ENCODE data around the gene CCDC102B. TPM values are rescaled to one million over a fixed set of nuclear protein-coding genes. Genes with fewer than 3 reads are reported as not detected.

Gene CCDC102B
- total and polyA plus RNA-seq, 2 donors, result 5.6 to 114 TPM

DNA sequence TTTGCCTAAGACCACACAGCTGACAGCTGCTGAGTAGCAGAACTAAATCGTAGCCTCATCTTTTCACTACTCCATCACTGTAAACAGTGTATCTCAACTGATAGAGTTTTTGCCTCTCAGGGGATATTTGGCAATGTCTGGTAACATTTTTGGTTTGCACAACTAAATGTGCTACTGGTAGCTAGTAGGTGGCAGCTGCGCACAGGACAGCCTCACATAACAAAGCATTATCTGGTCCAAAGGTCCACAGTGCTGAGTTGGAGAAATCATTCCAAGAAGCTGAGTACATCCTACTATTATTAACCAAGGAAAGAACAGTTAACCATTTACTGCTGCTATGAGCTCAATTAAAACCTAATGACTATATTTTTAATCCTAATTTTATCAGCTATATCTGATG, 6.1 kb upstream of the CCDC102B start:
- no peak for DNase-seq (ENCODE audit: extremely low spot score)
- 57% methylated on average over 2 of the region's 2 CpGs for WGBS
- no peaks in the 10 kb centered on the region for H3K36me3 ChIP-seq (ENCODE audit: insufficient read depth)
- H3K4me3 ChIP-seq (ENCODE audit: low read depth, low read length), result no peak overlapping the region
- no peaks in the 10 kb centered on the region for H3K4me1 ChIP-seq (ENCODE audit: insufficient read depth)
- H3K27ac ChIP-seq (ENCODE audit: low read depth), result no peak overlapping the region

DNA sequence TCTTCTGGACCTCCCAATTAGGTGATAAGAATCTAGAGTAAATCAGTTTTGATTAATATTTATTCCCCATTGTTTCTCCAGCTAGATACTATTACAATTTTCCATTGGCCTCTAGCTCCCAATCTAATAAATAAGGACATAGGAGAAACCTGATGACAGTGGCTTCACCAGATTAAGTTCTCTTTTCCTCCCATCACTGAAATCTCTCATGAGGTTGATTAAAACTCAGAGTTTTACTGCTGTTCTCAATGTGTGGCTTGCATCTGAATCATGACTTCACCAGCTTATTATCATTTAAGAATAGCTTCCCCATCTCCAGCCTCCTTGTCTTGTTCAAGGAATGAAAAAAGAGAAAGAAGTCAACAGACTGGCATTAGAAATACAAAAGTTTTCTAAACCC, 3.9 kb upstream of the CCDC102B start:
- Histone ChIP-seq H3K27ac (ENCODE audit: low read depth) (no peak overlapping the region), H3K4me1 (ENCODE audit: insufficient read depth) (no peaks in the 10 kb centered on the region), H3K36me3 (ENCODE audit: insufficient read depth) (no peaks in the 10 kb centered on the region), H3K4me3 (ENCODE audit: low read depth, low read length) (no peak overlapping the region)
- no peak for DNase-seq (ENCODE audit: extremely low spot score)

DNA sequence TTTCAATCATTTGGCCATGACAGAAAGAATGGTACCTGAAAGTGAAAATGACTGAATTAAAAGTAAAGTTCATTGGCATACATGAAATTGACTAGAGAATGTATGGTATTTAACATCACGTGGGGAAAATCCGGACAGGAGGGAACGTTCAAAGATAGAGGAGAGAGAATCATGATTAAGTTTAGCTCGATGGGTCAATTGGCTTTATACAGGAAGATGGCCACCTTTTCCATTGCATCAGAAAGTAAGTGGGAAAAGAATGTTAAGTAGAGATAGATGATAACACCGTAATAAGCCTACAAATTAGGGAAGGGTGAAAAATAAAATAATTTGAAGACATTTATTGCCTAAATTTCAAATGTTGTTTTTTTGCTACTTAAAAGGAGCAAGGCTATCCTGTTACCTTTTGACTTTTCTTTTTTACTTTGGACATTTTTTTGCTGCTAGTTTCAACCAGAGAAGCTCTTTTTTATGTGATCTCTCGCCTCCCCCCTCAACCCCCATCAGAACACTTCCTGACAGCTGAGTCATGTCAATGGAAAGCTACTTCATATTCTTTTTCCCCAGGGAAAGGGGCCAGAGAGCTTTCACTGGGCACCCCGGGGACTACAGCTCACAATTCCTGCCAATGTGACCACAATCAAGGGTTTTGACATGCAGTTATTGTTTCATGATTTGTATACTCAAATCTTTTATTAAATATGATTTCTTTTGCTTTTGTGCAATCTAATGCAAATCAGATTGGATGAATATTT, 767 bp upstream of the CCDC102B start:
- H3K4me3 ChIP-seq (ENCODE audit: low read depth, low read length), result no peak overlapping the region
- DNase-seq (ENCODE audit: extremely low spot score), result no peak
- no peaks in the 10 kb centered on the region for H3K4me1 ChIP-seq (ENCODE audit: insufficient read depth)
- H3K36me3 ChIP-seq (ENCODE audit: insufficient read depth), result no peaks in the 10 kb centered on the region
- H3K27ac ChIP-seq (ENCODE audit: low read depth), result no peak overlapping the region
- WGBS, result 61% methylated on average over 7 of the region's 7 CpGs

DNA sequence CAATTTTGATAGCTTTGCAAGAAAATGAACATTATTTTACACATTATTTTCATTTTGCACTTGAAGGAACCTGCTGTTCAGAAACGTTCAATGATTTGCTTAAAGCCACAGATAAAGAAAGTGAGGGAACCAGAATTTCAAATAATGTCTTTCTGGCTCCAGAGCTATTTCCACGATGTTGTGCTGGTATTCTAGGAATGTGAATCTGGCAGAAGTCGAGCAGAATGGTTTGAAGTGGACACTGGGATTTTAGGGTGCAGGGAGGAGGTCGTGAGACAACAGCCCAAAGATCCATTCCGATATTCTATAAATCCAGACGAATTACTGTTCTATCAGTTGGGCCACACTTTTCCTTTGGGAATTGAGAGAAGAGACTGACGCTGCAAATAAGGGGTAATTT, 2.2 kb downstream of the CCDC102B start:
- no peaks in the 10 kb centered on the region for H3K36me3 ChIP-seq (ENCODE audit: insufficient read depth)
- 43% methylated on average over 7 of the region's 7 CpGs for WGBS
- no peak overlapping the region for H3K4me3 ChIP-seq (ENCODE audit: low read depth, low read length)
- no peak overlapping the region for H3K27ac ChIP-seq (ENCODE audit: low read depth)
- no peaks in the 10 kb centered on the region for H3K4me1 ChIP-seq (ENCODE audit: insufficient read depth)
- DNase-seq (ENCODE audit: extremely low spot score), result no peak

DNA sequence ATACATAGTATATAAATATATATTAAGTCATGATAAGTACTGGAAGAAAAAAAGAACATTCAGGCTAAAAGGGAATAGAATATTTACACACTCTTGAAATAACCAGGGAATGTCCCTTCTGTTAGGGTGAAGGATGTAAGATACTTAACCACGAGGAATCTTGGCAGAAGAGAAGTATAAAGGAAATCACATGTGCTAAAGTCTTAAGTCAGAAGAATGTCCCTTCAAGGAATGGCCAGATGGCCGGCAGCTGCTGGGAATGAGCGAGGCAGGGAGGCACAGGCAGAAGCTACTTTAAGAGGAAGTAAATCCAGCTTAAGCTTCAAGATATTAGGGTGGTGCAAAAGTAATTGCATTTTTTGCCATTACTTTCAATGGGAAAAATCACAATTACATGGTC, 5.5 kb downstream of the CCDC102B start:
- Histone ChIP-seq H3K4me3 (ENCODE audit: low read depth, low read length) (no peak overlapping the region), H3K36me3 (ENCODE audit: insufficient read depth) (no peaks in the 10 kb centered on the region), H3K4me1 (ENCODE audit: insufficient read depth) (no peaks in the 10 kb centered on the region), H3K27ac (ENCODE audit: low read depth) (no peak overlapping the region)
- 23% methylated on average over 3 of the region's 3 CpGs for WGBS
- DNase-seq (ENCODE audit: extremely low spot score), result no peak

DNA sequence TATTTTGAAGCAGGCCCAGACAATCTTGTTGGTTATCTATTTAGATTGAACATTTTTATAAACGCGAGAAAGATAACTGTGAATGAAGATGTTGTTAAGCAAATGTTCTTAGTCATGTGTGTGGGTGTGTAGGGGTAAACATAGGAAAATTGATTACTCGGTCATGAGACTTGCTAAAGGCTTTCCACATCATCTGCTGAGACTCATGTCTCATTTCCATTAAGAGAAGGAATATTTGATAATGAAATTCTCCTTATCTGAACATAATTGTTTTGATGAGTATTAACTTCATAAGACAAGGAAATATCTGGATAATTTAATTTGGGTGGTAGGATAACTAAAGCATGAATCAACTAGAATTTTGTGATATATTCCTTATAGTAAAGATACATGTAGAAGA, 19.7 kb downstream of the CCDC102B start:
- DNase-seq (ENCODE audit: extremely low spot score), result no peak
- Histone ChIP-seq H3K4me1 (ENCODE audit: insufficient read depth) (no peaks in the 10 kb centered on the region), H3K27ac (ENCODE audit: low read depth) (no peak overlapping the region), H3K36me3 (ENCODE audit: insufficient read depth) (no peaks in the 10 kb centered on the region), H3K4me3 (ENCODE audit: low read depth, low read length) (no peak overlapping the region)
- WGBS, result 42% methylated on average over 3 of the region's 3 CpGs

DNA sequence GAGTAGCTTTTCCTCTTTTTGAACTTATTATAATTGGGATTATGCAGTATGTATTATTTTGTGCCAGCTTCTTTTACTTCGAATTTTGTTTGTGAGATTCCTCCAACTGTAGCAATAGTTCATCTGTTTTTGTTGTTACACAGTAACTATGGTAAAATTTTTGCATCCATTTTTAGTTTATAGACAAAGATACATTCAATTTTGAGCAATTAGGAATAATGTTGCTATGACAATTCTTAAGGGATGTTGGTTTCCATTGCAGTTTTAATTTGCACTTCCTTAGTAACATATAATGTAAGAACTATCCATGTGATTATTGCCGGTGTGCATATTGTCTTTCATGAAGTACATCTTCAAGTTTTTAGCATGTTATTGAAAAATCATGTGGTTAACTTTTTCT, 20.7 kb downstream of the CCDC102B start:
- no peaks in the 10 kb centered on the region for H3K36me3 ChIP-seq (ENCODE audit: insufficient read depth)
- 66% methylated on average over 2 of the region's 2 CpGs for WGBS
- no peak overlapping the region for H3K27ac ChIP-seq (ENCODE audit: low read depth)
- DNase-seq (ENCODE audit: extremely low spot score), result no peak
- no peaks in the 10 kb centered on the region for H3K4me1 ChIP-seq (ENCODE audit: insufficient read depth)
- no peak overlapping the region for H3K4me3 ChIP-seq (ENCODE audit: low read depth, low read length)

DNA sequence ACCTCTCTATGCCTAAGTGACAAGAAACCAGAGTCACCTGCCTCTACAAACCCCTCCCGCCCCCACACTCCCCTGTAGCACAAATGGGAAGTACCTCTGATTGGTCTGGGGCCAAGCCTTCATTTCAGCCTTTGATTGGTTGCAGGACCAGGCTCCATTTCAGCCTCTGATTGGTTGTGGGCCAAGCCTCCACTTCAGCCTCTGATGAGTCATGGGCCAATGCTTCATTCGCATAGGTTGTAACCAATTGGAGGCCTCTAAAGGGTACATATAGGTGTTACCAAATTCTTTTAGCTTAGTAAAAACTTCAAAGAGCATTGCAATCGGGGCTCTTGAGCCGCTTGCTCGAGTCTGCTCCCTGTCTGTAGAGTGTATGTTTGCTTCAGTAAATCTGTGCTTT, 25.0 kb downstream of the CCDC102B start:
- 96% methylated on average over 5 of the region's 5 CpGs for WGBS
- no peak overlapping the region for H3K4me3 ChIP-seq (ENCODE audit: low read depth, low read length)
- no peak overlapping the region for H3K27ac ChIP-seq (ENCODE audit: low read depth)
- H3K36me3 ChIP-seq (ENCODE audit: insufficient read depth), result no peaks in the 10 kb centered on the region
- no peaks in the 10 kb centered on the region for H3K4me1 ChIP-seq (ENCODE audit: insufficient read depth)
- DNase-seq (ENCODE audit: extremely low spot score), result no peak

DNA sequence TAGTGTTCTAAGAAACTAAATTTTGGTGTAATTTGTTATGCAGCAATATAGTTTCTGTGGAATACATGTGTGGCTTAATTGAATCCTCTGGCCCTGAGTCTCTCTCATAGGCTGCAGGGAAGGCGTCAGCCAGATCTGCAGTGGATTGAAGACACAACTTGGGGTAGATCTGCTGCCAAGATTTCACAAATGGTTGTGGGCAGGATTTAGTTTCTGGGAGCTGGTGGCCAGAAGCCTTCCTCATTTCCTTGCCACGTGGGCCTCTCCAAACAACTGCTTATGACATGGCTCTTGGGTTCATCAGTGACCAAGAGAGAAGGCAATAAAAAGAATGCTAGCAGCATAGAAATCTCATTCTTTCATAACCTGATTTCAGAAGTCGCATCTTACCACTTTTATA, 28.2 kb downstream of the CCDC102B start:
- H3K36me3 ChIP-seq (ENCODE audit: insufficient read depth), result no peaks in the 10 kb centered on the region
- no peak overlapping the region for H3K27ac ChIP-seq (ENCODE audit: low read depth)
- DNase-seq (ENCODE audit: extremely low spot score), result no peak
- WGBS, result 71% methylated on average over 3 of the region's 3 CpGs
- H3K4me3 ChIP-seq (ENCODE audit: low read depth, low read length), result no peak overlapping the region
- no peaks in the 10 kb centered on the region for H3K4me1 ChIP-seq (ENCODE audit: insufficient read depth)

DNA sequence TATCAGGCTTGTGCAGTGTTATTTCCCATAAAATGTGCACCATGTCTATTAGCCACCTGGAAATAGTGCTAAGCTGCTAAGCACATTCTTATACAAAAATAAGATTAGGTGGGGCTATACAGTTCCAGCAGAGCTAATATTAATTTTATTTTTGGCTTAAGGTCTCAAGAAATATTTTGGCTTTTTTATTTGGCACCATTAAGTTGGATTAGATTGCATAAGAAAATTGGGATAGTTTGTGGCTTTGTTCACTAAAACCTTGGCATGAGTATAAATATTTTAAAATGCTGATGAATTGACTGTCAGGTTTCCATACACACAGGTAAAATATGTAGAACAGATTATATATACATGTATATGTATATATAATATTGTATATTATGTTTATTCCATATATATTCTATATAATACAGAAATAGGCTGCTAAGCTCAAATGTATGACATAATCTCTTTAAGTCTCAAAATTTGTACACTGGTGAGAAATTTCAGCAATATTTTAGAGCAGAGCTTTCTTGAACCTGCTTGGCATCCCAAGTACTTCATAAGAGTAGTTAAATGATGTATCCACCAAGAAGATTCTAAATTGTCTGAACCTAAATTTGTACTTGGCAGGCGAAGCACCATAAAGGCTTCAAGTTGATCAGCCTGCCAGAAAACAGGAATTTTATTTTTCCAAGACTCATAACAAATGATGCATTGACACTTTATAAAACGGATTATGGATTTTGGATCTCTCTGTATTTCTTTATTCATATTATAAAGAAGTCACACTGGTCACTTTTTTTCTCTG, 32.6 kb downstream of the CCDC102B start:
- Histone ChIP-seq H3K27ac (ENCODE audit: low read depth) (no peak overlapping the region), H3K4me3 (ENCODE audit: low read depth, low read length) (no peak overlapping the region), H3K4me1 (ENCODE audit: insufficient read depth) (no peaks in the 10 kb centered on the region), H3K36me3 (ENCODE audit: insufficient read depth) (no peaks in the 10 kb centered on the region)
- DNase-seq (ENCODE audit: extremely low spot score), result no peak
- WGBS, result 54% methylated on average over 2 of the region's 2 CpGs

DNA sequence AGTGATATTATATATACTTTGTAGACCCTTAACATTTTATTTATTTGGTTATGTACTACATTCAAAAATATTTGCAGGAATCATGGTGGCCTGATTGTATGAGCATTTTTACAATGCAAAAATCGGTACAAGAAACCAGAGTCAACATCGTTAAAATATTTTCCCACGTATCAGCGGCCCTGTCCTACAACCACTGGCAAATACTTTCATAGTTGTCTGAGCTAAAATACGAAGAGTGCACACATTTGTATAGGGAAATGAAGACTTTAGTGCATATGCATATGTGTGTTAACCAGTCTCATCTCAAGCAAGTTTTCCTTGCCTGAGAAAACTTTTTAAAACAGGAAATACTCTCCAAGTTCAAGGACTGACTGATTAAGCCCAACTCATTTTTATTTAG, 35.9 kb downstream of the CCDC102B start:
- Histone ChIP-seq H3K27ac (ENCODE audit: low read depth) (no peak overlapping the region), H3K4me3 (ENCODE audit: low read depth, low read length) (no peak overlapping the region), H3K4me1 (ENCODE audit: insufficient read depth) (no peaks in the 10 kb centered on the region), H3K36me3 (ENCODE audit: insufficient read depth) (no peaks in the 10 kb centered on the region)
- 69% methylated on average over 5 of the region's 5 CpGs for WGBS
- DNase-seq (ENCODE audit: extremely low spot score), result no peak

DNA sequence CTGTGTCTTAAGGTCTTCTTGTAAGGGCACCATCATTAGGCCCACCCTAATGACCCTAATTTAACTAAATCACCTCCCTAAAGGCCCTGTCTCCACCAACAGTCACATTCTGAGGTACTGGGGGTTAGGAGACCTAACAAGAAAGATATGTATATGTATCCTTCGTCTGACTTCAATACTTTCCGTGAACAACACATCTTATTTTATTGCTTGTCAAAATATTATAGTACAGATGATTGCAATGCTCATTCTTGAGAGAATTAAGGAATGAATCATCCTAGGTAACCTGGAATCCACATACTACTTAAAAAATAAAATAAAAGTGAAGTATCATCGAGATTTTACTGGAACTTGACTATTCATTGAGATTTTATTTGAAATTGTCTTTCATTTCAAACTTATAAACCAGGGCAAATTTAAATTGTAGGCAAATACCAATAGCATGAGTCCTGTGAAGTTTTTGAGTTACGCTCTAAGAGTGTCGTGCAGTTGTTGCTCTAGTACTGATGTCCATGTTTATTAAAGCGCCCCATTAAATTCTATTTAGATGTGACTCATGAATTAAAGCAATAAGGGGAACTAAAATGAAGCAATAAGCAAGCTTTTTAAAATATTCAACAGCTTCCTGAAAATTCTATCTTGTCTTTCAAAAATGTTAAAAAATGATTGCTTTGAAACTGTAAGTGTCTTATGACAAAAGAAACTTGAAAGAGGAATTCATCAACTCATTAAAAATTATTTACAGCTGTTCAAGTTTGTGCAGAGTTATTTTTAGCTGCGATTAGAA, 40.0 kb downstream of the CCDC102B start:
- Histone ChIP-seq H3K36me3 (ENCODE audit: insufficient read depth) (no peaks in the 10 kb centered on the region), H3K4me1 (ENCODE audit: insufficient read depth) (no peaks in the 10 kb centered on the region), H3K4me3 (ENCODE audit: low read depth, low read length) (no peak overlapping the region), H3K27ac (ENCODE audit: low read depth) (peak overlapping the region; percentile 64)
- WGBS, result 63% methylated on average over 7 of the region's 7 CpGs
- no peak for DNase-seq (ENCODE audit: extremely low spot score)

DNA sequence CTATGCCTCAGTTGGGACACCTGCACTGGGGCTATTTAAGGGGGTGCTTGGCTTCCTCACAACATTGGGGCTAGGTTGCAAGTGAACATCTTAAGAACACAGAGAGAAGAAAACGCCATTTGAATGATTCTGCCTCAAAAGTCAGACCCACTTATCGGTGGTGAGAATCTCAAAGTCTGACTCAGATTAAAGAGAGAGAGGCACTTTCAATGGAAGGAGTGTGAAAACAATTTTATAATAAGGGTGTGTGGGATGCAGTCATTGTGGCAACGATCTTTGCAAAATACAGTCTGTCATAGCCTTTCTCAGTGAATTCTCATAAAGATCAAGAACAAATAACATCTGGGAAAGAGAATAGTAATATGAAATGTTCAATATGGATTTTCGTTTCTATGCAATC, 41.8 kb downstream of the CCDC102B start:
- 68% methylated on average over 4 of the region's 4 CpGs for WGBS
- H3K4me1 ChIP-seq (ENCODE audit: insufficient read depth), result no peaks in the 10 kb centered on the region
- DNase-seq (ENCODE audit: extremely low spot score), result no peak

More for the DNA sequence above, 41.8 kb downstream of the CCDC102B start:
- no peak overlapping the region for H3K27ac ChIP-seq (ENCODE audit: low read depth)
- H3K36me3 ChIP-seq (ENCODE audit: insufficient read depth), result no peaks in the 10 kb centered on the region
- H3K4me3 ChIP-seq (ENCODE audit: low read depth, low read length), result no peak overlapping the region

All from urinary bladder (tissue), 4 donors.